NCI-H1436 (cell line): Measurements from ENCODE around the gene ITPR2.
"Not testable (repeated sequence)": the region's sequence is repeated elsewhere in the genome, so short reads cannot be mapped to it uniquely, and the experiment has no call there.

Source experiments
- DNase-seq: peaks from one replicate; lab custom pipeline; 2025; lab: John Stamatoyannopoulos, UW

The ITPR2 gene

GRCh38 chr12:26701604-26702215, 131.3 kb downstream of the ITPR2 start:
- DNase-seq: peak; percentile 5

- no peak for DNase-seq
Measured at GRCh38 chr12:26700430-26700829, 132.6 kb downstream of the ITPR2 start.

- no peak for DNase-seq
Measured at GRCh38 chr12:26699237-26699636, 133.8 kb downstream of the ITPR2 start.

- DNase-seq: no peak
Measured at GRCh38 chr12:26698186-26698585, 134.8 kb downstream of the ITPR2 start.

- no peak for DNase-seq
Measured at GRCh38 chr12:26697217-26697616, 135.8 kb downstream of the ITPR2 start.

GRCh38 chr12:26696613-26697092, 136.3 kb downstream of the ITPR2 start:
- no peak for DNase-seq

GRCh38 chr12:26696048-26696612, 136.9 kb downstream of the ITPR2 start:
- no peak for DNase-seq

- no peak for DNase-seq
Measured at GRCh38 chr12:26694402-26694801, 138.6 kb downstream of the ITPR2 start.

- DNase-seq: no peak
Measured at GRCh38 chr12:26692407-26692806, 140.6 kb downstream of the ITPR2 start.

GRCh38 chr12:26691234-26691970, 141.6 kb downstream of the ITPR2 start:
- DNase-seq: no peak

- no peak for DNase-seq
Measured at GRCh38 chr12:26690601-26691000, 142.4 kb downstream of the ITPR2 start.

GRCh38 chr12:26689281-26689841, 143.6 kb downstream of the ITPR2 start:
- DNase-seq: no peak

GRCh38 chr12:26688344-26688904, 144.6 kb downstream of the ITPR2 start:
- no peak for DNase-seq

GRCh38 chr12:26686408-26686807, 146.6 kb downstream of the ITPR2 start:
- no peak for DNase-seq

- DNase-seq: no peak
Measured at GRCh38 chr12:26684101-26684500, 148.9 kb downstream of the ITPR2 start.

- no peak for DNase-seq
Measured at GRCh38 chr12:26683443-26683842, 149.6 kb downstream of the ITPR2 start.

GRCh38 chr12:26680727-26681455, 152.1 kb downstream of the ITPR2 start:
- no peak for DNase-seq

- DNase-seq: no peak
Measured at GRCh38 chr12:26678697-26679660, 154.0 kb downstream of the ITPR2 start.

GRCh38 chr12:26671487-26671886, 161.5 kb downstream of the ITPR2 start:
- DNase-seq: not testable (repeated sequence)

- no peak for DNase-seq
Measured at GRCh38 chr12:26668847-26669246, 164.1 kb downstream of the ITPR2 start.

- no peak for DNase-seq
Measured at GRCh38 chr12:26668230-26668629, 164.8 kb downstream of the ITPR2 start.
